ACHN (cell line): ENCODE data around the gene ANKS3.

Experiments used
- DNase-seq: peaks from one replicate; pipeline ENCODE4 v3.0.0-alpha.2; 2015
- in situ Hi-C: cut with HindIII; loops from 2 replicates; pipeline ENCODE4 v1.10.0; 2017; ENCODE audit warnings: low sequenced_read_pairs, low pct_ligation_motif_present, low pct_unique_long_range_greater_than_20kb

Gene ANKS3

DNA sequence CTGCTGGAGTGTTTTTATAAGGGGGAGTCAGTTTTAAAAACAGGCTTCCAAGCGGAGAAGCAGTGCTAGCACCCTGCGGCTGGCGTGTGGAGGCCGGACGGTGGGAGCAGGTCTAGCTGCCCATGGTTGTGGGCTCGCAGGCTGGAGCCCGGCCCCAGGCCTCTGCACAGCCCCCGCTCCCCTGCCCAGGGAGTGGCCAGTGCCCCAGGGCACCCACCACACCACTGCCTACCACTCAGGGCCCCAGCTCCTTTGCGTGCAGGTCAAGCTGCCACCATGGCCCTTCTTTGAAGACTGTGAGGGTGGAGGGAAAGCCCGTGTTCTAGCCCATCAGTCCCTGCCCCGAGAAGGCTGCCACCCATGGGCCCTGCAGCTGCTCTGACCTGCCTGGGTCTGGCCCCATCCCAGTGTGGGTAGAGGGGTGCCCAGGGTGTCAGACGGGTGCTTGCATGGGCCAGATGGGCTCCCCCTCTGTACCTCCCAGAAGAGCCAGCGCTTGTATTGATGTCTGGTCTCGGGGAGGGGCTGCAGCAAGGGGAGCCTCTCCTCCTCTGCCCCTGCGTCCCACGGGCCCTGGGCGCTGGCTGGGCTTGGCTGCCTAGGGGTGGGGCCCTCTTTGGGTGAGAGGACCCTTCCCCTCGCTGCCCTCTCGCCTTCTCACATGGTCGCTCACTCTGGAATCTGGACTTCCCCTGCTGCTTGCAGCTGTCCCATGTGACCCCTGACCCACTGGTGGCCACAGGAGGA, 42.2 kb downstream of the ANKS3 start:
- no peak for DNase-seq
- in situ Hi-C loops, result no loop called here

DNA sequence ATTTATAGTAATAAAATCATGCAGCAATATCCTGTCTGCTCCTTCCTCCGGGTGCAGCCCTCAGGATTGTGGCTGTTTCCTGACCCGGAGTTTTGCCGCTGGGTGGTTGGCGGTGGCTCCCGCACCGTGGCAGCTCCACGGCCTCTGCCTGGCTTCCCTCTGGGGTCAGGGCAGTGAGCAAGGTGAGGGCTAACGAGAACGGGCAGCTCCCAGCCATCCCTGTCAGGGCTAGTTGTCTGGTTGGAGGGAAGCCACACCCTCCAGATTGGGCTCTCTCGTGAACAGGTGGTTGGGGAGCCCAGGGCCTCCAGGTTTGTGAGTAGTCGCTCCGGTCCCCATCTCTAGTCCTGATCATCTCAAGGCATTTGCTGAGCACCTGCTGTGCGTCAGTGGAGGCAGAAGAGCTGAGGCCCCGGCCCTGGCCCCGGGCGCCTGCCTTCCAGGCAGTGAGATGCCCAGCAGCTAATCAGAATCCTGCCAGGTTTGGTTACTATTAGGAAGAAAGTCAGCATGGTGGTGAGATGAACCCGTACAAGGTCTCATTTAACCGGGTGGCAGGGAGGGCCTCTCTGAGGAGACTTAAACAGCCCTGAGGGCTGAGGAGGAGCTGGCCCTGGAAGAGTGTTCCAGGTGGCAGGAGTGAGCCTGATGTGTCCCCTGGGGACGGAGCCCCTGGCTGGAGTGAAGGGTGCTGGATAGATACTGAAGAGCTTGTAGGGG, 43.0 kb downstream of the ANKS3 start:
- no peak for DNase-seq
- in situ Hi-C loops, result no loop called here

DNA sequence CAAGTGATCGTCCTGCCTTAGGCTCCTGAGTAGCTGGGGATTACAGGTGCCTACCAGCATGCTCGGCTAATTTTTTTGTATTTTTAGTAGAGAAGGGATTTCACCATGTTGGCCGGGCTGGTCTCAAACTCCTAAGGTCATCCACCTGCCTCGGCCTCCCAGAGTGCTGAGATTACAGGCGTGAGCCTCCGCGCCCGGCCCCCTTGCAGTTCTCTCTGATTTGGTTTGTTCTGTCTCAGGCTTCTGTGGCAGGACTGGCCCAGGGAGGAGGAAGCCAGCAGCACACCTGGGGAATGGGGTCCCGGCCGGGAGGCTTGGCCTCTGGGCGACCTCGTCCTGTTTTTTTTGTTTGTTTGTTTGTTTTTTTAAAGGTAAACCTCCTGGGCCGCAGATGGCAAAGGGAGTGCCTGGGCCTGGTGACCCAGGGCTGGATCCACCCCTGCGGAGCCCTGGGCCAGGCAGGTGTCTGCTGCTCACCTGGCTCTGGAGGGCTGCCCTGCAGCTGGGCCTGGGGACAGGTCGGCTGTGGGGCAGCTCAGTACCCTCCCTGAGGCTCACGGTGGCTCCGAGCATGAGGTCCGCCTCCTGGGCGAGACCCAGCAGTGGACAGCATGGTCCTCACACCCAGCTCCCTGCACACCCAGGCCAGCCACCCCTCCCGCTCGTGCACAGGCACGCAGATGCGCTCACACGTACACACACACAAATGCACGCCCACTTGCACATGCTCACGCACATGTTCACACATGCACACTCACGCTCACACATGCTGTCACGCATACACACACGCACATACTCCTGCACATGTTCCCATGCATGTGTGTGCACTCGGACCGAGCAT, 44.0 kb downstream of the ANKS3 start:
- in situ Hi-C loops, result no loop called here
- DNase-seq, result no peak

DNA sequence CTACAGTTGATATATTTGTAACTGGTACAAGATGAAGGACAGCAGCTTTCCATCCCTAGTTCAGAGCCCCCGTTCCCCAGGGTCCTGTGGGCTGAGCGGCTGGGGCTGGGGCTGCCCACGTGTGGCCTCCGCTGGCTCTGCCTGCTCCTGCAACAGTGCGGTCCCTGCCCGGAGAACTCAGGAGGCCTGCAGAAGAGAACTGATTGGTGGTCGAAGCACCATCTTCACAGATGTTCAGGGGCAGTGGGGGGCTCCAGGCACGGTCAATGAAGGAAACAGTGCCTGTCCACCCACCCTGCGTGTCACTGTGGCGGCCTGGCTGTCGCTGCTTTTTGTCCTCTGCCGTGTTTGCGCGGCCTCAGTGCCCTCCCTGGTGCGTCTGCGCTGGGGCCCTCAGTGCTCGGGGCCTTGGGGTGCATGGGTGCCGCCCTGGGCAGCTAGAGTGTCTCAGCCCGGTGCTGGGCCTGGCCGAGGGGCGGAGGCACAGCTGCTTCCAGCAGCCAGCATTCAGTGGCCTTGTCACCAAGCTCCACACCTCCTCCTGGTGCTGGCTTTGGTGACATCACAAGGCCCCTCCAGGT, 44.9 kb downstream of the ANKS3 start:
- in situ Hi-C loops, result no loop called here
- no peak for DNase-seq

DNA sequence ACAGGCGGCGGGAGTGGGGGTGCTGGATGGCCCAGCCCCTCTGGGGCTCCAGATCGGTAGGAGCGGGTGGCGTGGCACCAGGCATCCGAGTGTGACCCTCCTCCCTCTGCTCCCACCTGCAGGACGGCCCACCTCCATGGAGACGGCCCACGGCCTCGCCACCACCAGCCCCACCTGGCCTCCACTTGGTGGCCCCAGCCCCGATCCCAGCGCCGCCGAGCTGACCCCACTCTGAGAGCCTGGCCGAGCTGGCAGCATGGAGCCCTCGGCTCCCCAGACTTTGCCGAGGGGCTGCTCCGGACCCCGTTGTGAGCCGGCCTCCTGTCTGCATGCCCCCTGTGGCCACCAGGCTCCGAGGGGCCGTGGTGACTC, 45.4 kb downstream of the ANKS3 start:
- no peak for DNase-seq
- in situ Hi-C loops, result no loop called here

DNA sequence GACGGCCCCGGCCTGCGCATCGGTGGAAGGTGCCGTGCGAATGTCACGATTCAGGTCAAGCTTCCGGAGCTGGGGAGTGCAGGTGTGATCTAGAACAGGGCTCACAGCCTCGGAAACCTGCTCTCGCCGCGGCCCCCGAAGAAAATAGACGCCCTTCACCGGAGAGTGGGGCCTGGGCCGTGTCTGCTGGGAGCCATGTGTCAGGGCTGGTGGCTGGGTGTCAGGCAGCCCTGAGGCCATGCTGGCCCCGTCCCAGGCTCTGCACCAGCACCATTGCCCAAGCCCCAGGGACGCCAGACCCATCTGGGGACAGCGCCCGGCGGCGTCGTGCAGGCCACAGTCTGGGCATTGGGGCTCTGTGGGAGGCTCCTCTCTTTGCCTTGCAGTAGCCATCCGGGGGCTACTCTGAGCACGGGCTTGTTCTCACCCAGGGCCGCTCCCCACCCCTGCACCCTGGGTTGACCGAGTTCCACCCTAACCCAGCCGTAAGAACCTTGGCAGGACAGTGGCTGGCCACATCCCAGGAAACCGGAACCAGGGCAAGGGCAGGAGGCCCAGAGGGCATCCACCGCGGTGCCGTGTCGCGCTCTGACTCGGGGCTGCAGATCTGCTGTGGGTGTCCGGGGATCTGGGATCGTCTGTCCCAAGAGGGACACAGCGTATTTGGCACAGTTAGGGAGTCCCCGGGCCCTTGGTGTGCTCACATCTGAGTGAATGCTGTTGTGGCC, 46.0 kb downstream of the ANKS3 start:
- in situ Hi-C loops, result no loop called here

DNA sequence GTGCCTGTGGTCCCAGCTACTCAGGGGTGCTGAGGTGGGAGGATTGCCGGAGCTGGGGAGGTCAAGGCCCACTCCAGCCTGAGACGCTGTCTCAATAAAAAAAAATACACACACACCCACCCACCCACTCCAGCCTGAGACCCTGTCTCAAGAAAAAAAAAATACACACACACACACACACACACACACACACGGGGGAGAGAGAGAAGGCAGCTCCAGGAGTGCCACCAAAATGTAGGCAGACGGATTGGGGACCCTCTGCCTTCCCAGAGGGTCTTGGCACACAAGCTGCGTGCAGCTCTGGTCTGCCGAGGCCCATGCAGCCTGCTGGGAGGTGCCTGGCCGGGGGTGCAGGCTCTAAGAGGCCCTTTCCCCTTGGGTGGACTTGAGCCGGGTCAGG, 46.7 kb downstream of the ANKS3 start:
- in situ Hi-C loops, result no loop called here
- no peak for DNase-seq

More for the DNA sequence above, 46.0 kb downstream of the ANKS3 start:
- no peak for DNase-seq

DNA sequence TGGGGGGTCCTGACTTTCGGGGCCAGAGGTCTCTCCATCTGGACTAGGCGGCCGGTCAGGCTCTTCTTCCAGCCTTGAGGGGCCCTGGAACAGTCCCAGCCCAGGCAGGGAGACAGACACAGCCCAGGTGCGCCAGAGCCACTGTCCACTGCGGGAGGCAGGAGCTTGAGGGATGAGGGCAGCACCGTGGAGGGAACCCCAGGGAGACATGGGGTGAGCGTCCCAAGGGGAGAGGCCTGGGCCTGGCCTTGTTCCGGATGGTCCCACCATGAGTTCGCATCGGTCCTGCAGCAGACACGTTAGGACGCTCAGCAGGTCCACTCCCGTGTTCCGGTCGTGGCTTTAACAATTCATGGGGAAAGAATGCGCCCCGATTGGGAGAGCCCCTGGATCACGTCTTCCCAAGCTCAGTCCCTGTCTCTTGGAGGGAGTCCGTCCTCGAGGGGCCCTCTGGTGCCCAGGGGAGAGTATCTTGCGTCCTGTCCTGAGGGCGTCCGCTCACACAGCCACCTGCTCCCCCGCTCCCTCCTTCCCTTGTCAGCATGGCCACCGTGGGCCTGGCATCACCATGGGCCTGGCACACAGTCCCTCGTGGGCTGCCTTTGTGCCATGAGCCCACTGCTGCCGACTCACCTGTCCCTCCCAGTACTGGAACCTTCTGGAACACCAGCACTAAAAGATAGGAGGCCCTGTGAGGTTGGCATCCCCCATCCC, 47.4 kb downstream of the ANKS3 start:
- in situ Hi-C loops, result no loop called here
- DNase-seq, result no peak

DNA sequence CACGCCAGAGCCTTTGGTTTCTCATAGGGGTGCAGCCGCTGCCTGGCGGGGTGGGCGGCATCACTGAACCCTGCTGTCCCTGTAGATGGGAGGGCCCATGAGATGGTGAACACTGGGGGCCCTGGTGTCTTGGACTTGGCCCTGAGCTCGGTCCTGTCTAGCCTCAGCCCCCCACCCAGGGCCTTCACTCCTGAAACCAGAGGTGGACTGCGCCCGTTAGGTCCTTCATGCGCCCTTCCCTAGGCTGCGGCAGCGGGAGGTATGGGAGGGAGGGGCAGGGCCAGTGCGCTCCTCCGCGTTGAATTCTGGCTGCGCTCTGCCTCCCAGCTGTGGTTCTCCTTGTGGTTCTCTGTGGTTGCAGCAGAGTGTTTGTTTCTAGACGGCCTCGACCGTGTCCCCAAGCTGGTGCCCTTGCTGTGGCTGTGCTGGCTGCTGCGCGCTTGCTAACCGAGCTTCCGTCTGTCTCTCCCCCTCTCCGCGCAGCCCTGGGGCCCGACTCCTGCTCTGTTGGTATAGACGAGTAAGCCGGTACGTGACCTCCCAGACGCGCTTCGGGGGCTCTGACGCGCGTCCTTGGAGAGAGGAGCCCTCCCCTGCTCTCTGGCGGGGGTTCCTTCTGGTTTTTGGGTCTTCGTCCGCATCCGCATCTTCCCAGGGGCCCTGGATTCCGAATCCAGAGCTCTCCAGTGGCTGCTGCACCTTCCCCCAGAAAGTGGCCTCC, 48.1 kb downstream of the ANKS3 start:
- in situ Hi-C loops, result no loop called here
- no peak for DNase-seq

DNA sequence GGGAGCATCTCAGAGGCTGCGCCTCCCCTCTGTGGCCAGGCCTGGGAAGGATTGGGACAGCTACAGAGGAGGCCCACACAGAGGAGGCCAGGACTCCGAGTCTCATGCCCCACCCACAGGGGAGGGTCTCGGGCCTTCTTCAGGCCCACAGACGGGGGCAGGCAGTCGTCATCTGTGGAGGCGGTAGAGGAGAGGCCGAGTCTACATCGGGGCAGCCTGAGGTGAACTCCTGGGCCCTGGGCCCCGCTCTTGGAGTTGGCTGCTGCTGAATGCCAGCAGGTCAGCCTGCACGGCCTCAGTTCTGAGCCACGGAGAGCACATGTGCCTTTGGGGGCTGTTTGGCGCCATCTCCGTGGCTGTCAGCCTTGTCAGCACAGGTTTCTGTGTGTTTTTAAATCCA, 48.8 kb downstream of the ANKS3 start:
- no peak for DNase-seq
- in situ Hi-C loops, result no loop called here

DNA sequence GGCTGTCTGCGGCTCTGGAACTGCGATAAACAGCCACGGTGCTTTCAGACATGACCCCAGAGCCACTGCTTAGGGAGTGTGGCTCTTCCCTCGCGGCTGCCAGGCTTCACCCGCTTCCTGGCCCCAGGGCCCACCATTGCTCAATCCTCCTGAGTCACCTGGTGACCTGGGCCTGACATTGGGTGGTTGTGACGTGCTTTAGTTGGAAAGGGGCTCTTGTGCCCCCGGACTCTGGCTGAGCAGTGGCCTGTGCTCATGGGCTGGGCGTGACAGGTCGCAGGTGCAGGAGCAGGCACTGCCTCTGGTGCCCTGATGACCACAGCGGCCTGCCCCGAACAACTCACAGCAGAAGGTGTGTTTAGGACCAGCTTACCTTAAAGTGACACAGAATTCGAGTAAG, 49.3 kb downstream of the ANKS3 start:
- in situ Hi-C loops, result no loop called here
- no peak for DNase-seq

DNA sequence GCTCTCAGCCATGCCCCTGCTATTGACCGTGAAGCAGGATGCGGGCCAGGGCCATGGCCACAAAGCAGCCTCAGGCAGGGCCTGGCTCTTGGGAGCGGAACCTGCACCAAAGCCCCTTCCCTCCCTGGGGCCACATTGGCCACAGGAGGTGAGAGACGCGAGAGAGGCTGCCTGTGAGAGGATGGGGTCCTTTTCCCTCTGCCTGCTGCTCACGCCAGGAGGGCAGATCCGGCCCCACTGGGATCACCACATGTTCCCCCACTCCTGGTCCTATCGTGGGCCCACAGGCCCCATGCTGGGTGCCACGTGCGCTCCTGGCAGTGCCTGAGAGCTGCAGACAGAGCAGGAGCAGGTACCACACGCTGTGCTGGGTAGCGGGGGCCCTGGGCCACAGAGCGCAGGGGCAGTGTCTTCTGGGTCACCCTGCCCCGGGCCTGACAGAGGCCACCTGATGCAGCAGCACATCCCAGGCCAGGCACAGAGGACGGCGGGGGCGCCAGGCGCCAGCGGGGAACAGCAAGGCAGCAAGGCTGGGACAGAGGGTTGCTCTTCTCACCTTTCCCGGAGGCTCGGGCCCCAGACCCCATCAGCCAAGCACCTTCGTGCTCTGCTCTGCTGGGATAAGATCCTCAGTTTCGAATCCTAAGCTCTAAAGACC, 49.9 kb downstream of the ANKS3 start:
- in situ Hi-C loops, result no loop called here
- no peak for DNase-seq

DNA sequence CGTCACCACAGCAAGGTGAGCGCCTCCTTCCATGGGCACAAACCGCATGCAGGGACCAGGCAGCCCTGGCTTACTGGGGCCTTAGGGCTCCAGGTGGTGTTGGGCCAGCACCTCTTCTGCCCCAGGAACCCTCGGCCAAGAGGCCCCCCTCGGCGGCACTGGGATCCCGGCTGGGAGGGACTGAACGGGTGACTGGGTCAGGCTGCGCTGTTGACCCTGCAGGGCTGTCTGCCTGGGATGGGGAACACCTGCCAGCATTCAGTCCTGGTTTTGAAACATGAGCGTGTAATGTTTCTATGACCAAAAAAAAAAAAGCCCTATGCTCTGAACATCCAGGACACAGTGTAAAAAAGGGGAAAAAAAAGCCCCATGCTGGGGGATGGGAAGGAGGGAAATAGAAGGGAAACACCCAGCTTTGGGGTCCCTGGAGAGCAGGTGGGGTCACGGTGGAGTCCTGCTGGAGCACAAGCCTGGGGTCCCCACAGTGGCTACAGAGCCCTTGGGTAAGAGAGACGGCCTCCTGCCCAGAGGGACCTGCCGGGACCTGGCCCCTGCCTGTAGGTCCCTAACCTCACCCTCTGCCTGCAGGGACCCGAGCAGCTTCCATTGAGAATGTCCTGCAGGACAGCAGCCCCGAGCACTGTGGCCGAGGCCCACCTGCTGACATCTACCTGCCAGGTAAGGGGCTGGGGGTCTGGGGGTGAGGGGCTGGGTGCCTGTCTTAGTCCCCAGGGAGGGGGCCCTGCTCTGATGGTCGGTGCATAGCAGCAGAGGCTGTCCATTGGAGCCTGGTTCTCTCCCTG, 50.6 kb downstream of the ANKS3 start:
- DNase-seq, result no peak
- in situ Hi-C loops, result no loop called here

DNA sequence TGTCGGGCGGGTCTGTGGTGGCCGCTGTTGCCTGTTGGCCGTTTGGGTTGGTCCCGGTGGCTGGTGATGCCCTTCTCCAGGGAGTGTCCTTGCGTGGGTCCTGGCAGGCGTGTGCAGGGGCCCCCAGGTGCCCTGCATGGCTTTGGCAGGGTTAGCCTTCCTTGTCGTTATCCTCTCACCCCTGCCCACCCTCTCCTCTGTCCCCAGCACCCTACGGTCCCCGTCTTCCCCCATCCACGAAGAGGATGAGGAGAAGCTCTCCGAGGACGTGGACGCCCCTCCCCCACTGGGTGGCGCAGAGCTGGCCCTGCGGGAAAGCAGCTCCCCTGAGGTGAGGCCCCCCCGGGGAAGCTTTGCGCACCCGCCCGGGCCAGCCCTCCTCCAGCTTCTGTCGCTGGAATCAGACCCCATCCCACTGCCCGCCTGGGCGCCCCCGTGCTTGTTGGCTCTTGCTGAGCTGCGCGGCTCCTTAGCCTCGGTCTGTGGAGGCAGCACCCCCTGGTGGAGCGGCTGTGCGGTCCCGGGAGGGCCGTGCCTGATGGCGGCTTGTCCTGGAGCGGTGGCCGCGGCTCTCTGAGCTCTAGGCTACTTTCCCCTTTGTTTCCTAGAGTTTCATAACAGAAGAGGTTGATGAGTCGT, 51.3 kb downstream of the ANKS3 start:
- in situ Hi-C loops, result no loop called here
- peak; percentile 27 for DNase-seq

DNA sequence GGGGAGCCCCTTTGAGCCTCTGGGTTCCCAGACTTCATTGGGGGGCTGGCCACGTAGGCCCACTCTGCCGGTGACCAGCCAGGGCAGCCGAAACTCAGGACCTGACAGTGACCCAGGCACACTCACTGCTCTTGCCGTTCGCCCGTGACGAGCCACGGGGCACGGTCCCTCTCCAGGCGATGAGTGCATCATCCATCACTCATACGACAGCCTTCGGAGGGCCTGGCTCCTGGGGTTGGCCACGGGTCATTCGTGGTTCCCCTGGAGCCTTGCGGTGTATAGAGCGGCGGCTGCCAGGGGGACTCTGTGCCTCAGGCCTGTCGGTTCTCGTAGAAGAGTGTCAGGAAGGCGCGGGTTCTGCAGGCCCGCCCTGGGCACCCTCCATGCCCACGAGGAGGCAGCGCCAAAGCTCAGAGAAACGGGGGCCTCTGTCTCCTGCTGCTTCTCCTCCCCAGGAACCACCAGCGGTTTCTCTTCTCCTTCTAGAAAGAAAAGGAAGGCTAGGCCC, 51.9 kb downstream of the ANKS3 start:
- no peak for DNase-seq
- in situ Hi-C loops, result no loop called here
